Neutrophil (primary cell): Measurements from ENCODE around the gene ENAH.
"Not testable (repeated sequence)": the region's sequence is repeated elsewhere in the genome, so short reads cannot be mapped to it uniquely, and the experiment has no call there.

Experiments used
- H3K27ac ChIP-seq: fragments of 200-600 bp; sonication (generic); 2 replicates; pipeline ENCODE4 v1.5.1; 2016; ENCODE audit warnings: mild to moderate bottlenecking, moderate library complexity
- H3K27me3 ChIP-seq: fragments of 200-600 bp; sonication (generic); 2 replicates; pipeline ENCODE4 v1.6.0; 2016; ENCODE audit warnings: mild to moderate bottlenecking
- H3K36me3 ChIP-seq: fragments of 200-600 bp; sonication (generic); 2 replicates; pipeline ENCODE4 v1.5.1; 2017
- H3K4me1 ChIP-seq, 2 experiments: fragments of 200-600 bp in 1 of 2; sonication (generic) in 1 of 2; 1 replicate in 1 of 2; 2 replicates in 1 of 2; pipeline versions ENCODE4 v1.5.1 to v1.6.1; 2013 to 2016; ENCODE audit warnings: low read depth in 1 of 2, low read length in 1 of 2, mild to moderate bottlenecking in 1 of 2, moderate library complexity in 1 of 2; ENCODE audit not compliant: control insufficient read depth in 1 of 2, insufficient read depth in 1 of 2
- H3K4me3 ChIP-seq, 2 experiments: fragments of 200-600 bp in 1 of 2; sonication (generic) in 1 of 2; 1 replicate in 1 of 2; 2 replicates in 1 of 2; pipeline ENCODE4 v1.5.1; 2013 to 2016; ENCODE audit warnings: low read depth in 1 of 2, low read length in 1 of 2, mild to moderate bottlenecking in 1 of 2, moderate library complexity in 1 of 2
- H3K9me3 ChIP-seq: fragments of 200-600 bp; sonication (generic); 2 replicates; pipeline ENCODE4 v1.5.1; 2016
- CTCF ChIP-seq: fragments of 200-600 bp; sonication (generic); IDR thresholded peaks from 2 replicates; pipeline ENCODE4 v1.5.1; 2016; ENCODE audit warnings: antibody characterized with exemption

ENAH gene

GRCh38 chr1:225517697-225518096 lies 135.2 kb downstream of the ENAH start:
- H3K27me3 ChIP-seq = no peaks in the 10 kb centered on the region
- no peak for TF ChIP-seq CTCF
- no peaks in the 10 kb centered on the region for H3K9me3 ChIP-seq
- H3K4me1 ChIP-seq = no peaks in the 10 kb centered on the region
- no peak overlapping the region for H3K27ac ChIP-seq
- no peaks in the 10 kb centered on the region for H3K36me3 ChIP-seq
- H3K4me3 ChIP-seq = no peak overlapping the region

GRCh38 chr1:225517221-225517620 lies 135.7 kb downstream of the ENAH start:
- TF ChIP-seq CTCF = no peak
- H3K4me1 ChIP-seq = no peaks in the 10 kb centered on the region
- H3K4me3 ChIP-seq = no peak overlapping the region
- no peaks in the 10 kb centered on the region for H3K27me3 ChIP-seq
- no peaks in the 10 kb centered on the region for H3K36me3 ChIP-seq
- no peak overlapping the region for H3K27ac ChIP-seq
- H3K9me3 ChIP-seq = no peaks in the 10 kb centered on the region

GRCh38 chr1:225514671-225515081 lies 138.2 kb downstream of the ENAH start:
- Histone ChIP-seq H3K4me3 (no peak overlapping the region), H3K27me3 (no peaks in the 10 kb centered on the region), H3K4me1 (no peaks in the 10 kb centered on the region), H3K9me3 (no peaks in the 10 kb centered on the region), H3K27ac (no peak overlapping the region), H3K36me3 (no peaks in the 10 kb centered on the region)
- no peak for TF ChIP-seq CTCF

- H3K4me3 ChIP-seq, H3K9me3 ChIP-seq, H3K27me3 ChIP-seq, H3K27ac ChIP-seq, H3K36me3 ChIP-seq, H3K4me1 ChIP-seq: not testable (repeated sequence)
Observed at GRCh38 chr1:225513576-225513975, 139.3 kb downstream of the ENAH start.

GRCh38 chr1:225511828-225512381 lies 141.0 kb downstream of the ENAH start:
- no peak for TF ChIP-seq CTCF
- Histone ChIP-seq H3K27ac (no peak overlapping the region), H3K27me3 (no peaks in the 10 kb centered on the region), H3K36me3 (no peaks in the 10 kb centered on the region), H3K4me3 (no peak overlapping the region), H3K4me1 (no peaks in the 10 kb centered on the region), H3K9me3 (no peaks in the 10 kb centered on the region)

GRCh38 chr1:225510740-225511139 lies 142.2 kb downstream of the ENAH start:
- not testable (repeated sequence) for H3K27ac ChIP-seq, H3K36me3 ChIP-seq, H3K27me3 ChIP-seq, H3K4me1 ChIP-seq, H3K4me3 ChIP-seq, H3K9me3 ChIP-seq

GRCh38 chr1:225509770-225510169 lies 143.2 kb downstream of the ENAH start:
- H3K27ac ChIP-seq = no peak overlapping the region
- H3K4me3 ChIP-seq = no peak overlapping the region
- no peaks in the 10 kb centered on the region for H3K9me3 ChIP-seq
- no peaks in the 10 kb centered on the region for H3K36me3 ChIP-seq
- no peaks in the 10 kb centered on the region for H3K4me1 ChIP-seq
- no peaks in the 10 kb centered on the region for H3K27me3 ChIP-seq
- TF ChIP-seq CTCF = no peak
